ENCODE data around the gene PRR15.

The PRR15 gene

DNA sequence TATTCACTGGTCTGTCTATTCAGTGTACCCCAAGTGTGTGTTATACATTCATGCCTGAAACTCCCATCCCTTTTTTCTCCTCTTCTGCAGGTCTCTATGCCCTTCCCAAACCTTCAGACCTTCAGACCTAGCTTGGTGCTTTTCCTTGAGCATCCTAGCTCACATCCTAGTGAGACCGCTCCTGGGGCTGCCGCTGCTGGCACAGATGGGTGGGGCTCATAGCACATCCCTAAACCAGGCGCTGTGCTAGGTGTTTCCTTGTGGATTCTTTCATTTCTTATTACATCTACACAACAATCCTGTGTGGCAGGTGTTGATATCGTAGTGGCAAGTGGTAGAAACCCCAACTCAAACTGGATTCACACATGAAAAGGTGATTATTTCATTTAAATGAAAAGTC lies 43.2 kb downstream of the PRR15 start:
- Mint-ChIP-seq H3K4me3 (no peak overlapping the region), H3K4me1 (peaks cover 12% of the 10 kb centered on the region), H3K36me3 (ENCODE audit: low read depth) (no peaks in the 10 kb centered on the region), H3K27me3 (ENCODE audit: low read depth, poor library complexity) (peaks cover 9% of the 10 kb centered on the region), H3K27ac (no peak overlapping the region), H3K9me3 (peaks cover 4% of the 10 kb centered on the region)
- DNase-seq = no peak
- TF ChIP-seq, protein P1, sequence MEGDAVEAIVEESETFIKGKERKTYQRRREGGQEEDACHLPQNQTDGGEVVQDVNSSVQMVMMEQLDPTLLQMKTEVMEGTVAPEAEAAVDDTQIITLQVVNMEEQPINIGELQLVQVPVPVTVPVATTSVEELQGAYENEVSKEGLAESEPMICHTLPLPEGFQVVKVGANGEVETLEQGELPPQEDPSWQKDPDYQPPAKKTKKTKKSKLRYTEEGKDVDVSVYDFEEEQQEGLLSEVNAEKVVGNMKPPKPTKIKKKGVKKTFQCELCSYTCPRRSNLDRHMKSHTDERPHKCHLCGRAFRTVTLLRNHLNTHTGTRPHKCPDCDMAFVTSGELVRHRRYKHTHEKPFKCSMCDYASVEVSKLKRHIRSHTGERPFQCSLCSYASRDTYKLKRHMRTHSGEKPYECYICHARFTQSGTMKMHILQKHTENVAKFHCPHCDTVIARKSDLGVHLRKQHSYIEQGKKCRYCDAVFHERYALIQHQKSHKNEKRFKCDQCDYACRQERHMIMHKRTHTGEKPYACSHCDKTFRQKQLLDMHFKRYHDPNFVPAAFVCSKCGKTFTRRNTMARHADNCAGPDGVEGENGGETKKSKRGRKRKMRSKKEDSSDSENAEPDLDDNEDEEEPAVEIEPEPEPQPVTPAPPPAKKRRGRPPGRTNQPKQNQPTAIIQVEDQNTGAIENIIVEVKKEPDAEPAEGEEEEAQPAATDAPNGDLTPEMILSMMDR (IDR thresholded peaks at IDR 0.05) = no peak

DNA sequence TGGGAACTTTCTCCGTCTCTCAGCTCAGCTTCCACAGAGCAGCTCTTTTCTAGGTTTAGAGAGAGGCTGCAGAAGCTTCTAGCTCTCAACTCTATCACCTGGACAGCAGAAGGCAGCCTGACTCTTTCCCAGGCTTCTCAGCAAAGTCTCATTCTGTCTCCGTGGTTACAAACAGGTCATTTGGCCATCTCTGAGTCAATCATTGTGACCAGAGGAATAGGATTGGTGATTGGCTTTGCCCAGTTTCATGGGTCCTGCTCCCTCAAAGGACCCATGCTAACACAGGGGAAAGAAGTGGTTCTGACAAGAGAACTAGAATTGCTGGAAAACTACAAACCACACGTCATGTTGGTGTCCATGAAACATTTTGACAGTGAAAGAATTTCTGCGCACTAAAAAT lies 43.6 kb downstream of the PRR15 start:
- TF ChIP-seq, protein P1 (IDR thresholded peaks at IDR 0.05) = no peak
- Mint-ChIP-seq H3K4me1 (peaks cover 12% of the 10 kb centered on the region), H3K27me3 (ENCODE audit: low read depth, poor library complexity) (peaks cover 9% of the 10 kb centered on the region), H3K9me3 (peaks cover 6% of the 10 kb centered on the region), H3K4me3 (no peak overlapping the region), H3K36me3 (ENCODE audit: low read depth) (no peaks in the 10 kb centered on the region), H3K27ac (no peak overlapping the region)
- no peak for DNase-seq

DNA sequence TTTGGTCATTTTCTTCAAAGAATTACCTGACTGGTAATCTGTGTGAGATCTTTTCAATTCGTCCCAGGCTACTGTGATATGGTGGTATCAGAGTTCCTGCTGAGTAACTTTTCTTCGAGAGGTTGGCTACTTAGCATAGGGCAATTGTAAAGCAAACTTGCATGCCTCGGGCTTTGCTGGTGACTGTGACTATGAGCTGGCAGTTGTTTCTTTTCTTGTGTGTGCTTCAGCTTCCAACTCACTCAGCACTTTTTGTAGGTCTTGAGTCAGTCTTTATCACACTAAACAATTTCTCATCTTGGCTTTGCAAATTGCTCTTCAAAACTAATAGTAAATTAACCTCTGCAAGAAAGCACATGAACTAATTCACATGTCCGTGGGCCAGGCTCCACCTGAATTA lies 44.3 kb downstream of the PRR15 start:
- Mint-ChIP-seq H3K27me3 (ENCODE audit: low read depth, poor library complexity) (peaks cover 9% of the 10 kb centered on the region), H3K27ac (no peak overlapping the region), H3K36me3 (ENCODE audit: low read depth) (no peaks in the 10 kb centered on the region), H3K9me3 (peaks cover 11% of the 10 kb centered on the region), H3K4me1 (peaks cover 12% of the 10 kb centered on the region), H3K4me3 (no peak overlapping the region)
- TF ChIP-seq, protein P1 (IDR thresholded peaks at IDR 0.05) = no peak
- no peak for DNase-seq

DNA sequence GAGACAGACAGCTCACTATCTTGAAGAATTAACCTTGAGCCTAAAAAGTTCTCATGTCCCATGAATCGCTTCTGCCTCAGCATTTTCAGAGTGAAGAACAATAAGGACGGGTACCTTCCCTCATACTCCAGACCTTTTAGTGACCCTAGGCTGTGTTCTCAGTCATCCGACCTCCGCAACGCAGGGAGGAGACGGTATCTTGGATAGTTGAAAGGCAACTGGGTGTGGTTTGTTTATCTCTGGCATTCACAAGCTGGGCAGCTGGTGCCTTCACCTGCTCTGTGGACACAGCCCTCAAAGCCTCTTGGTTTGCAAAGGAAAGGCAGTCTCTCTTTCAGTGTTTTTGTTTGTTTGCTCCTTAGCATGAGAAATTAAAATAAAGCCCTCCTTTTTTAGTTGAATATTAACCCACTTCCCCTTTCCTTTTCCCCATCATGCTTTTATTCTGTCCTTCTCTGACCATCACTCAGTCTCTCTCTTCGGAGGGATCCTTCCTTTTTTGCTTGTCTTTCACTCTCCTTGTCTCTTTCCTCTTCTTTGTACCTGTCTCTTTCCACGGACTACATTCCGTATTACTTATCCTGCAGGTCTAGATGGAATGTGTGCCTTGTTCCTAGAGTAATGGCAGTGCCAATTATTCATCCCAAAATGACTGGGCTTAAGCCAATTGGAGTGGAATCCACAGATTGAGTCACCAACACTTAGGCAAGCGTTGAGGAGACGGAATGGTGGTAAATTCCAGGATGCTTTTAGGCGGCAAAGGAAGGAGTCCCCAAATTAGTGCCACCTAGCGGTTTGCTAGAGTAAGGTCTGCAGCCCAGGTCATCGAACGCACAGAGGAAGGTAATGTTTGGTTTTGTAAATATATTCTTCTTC lies 45.8 kb downstream of the PRR15 start:
- H3K4me1 Mint-ChIP-seq = peaks cover 12% of the 10 kb centered on the region
- TF ChIP-seq, protein P1 (IDR thresholded peaks at IDR 0.05) = peak; percentile 76
- H3K27ac Mint-ChIP-seq = no peak overlapping the region
- H3K4me3 Mint-ChIP-seq = no peak overlapping the region
- peaks cover 9% of the 10 kb centered on the region for H3K27me3 Mint-ChIP-seq (ENCODE audit: low read depth, poor library complexity)
- H3K36me3 Mint-ChIP-seq (ENCODE audit: low read depth) = no peaks in the 10 kb centered on the region
- H3K9me3 Mint-ChIP-seq = peaks cover 14% of the 10 kb centered on the region
- peak; percentile 36 for DNase-seq

DNA sequence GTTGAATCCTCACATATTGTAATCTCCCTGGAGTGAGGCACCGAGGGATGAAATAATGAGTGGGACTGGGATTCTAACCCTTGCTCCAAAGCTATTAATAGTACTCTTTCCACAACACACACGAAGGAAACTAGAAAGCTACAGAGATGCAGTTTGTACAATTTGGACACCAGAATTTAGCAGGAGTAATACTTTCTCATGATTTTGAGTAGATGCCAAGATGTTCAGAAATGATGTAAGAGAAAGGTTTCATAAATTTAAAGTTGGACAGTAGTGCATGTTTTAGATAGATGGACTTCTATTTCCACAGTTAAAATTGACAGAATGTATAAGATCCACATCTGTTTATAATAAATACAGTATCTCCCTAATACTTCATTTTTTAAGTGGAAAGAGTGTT lies 46.5 kb downstream of the PRR15 start:
- DNase-seq = no peak
- Mint-ChIP-seq H3K27me3 (ENCODE audit: low read depth, poor library complexity) (peaks cover 9% of the 10 kb centered on the region), H3K9me3 (peaks cover 16% of the 10 kb centered on the region), H3K36me3 (ENCODE audit: low read depth) (no peaks in the 10 kb centered on the region), H3K4me3 (no peak overlapping the region), H3K4me1 (peaks cover 12% of the 10 kb centered on the region), H3K27ac (no peak overlapping the region)
- TF ChIP-seq, protein P1 (IDR thresholded peaks at IDR 0.05) = no peak
